Activated B cell treated with CpG ODN at 0.5 μM for 24 hours (primary cell): ENCODE measurements around the gene GNAT3. TPM values are rescaled to one million over a fixed set of nuclear protein-coding genes. Genes with fewer than 3 reads are reported as not detected.

Source experiments
- ATAC-seq: fragments of 200-7000 bp; cut with Tn5 transposase; one replicate; pipeline ENCODE4 v1.10.0; 2021; ENCODE audit warnings: low read depth, mild to moderate bottlenecking, moderate library complexity
- CTCF ChIA-PET: fragments of 350-600 bp; sonication (Branson Sonifier 250); formaldehyde crosslinking; loops from one replicate; lab custom pipeline; 2021; ENCODE audit warnings: antibody characterized with exemption; lab: Charles Lee
- POLR2A ChIA-PET: fragments of 350-600 bp; sonication (Branson Sonifier 250); formaldehyde crosslinking; loops from one replicate; lab custom pipeline; 2021; ENCODE audit warnings: antibody characterized with exemption; lab: Charles Lee
- DNase-seq: peaks from one replicate; pipeline ENCODE4 v3.0.0; 2022
- H3K27ac Mint-ChIP-seq: one replicate; pipeline ENCODE4 v1.8.0; 2020; ENCODE audit warnings: mixed read lengths
- H3K27me3 Mint-ChIP-seq: one replicate; pipeline ENCODE4 v1.8.0; 2021; ENCODE audit warnings: mixed read lengths
- H3K36me3 Mint-ChIP-seq: one replicate; pipeline ENCODE4 v1.8.0; 2021; ENCODE audit warnings: low read depth, mixed read lengths
- H3K4me1 Mint-ChIP-seq: one replicate; pipeline ENCODE4 v1.8.0; 2021; ENCODE audit warnings: mixed read lengths
- H3K4me3 Mint-ChIP-seq: one replicate; pipeline ENCODE4 v1.8.0; 2020; ENCODE audit warnings: mild to moderate bottlenecking, mixed read lengths
- H3K9me3 Mint-ChIP-seq: one replicate; pipeline ENCODE4 v1.8.0; 2020; ENCODE audit warnings: mixed read lengths
- intact Hi-C: fragments of 100-400 bp; cut with micrococcal nuclease; formaldehyde crosslinking; loops from one replicate; pipeline ENCODE4 v1.15.1; 2024
- total RNA-seq: library from RNA; stranded (reverse); gene quantifications from 2 replicates; pipeline ENCODE4 v1.2.3, GENCODE V29; 2022
- TF ChIP-seq, protein P1 (sequence below): fragments of 200-600 bp; IDR thresholded peaks from one replicate; pipeline ENCODE4 v1.8.0; 2022; ENCODE audit warnings: antibody characterized with exemption, mild to moderate bottlenecking

Gene GNAT3
- total RNA-seq, 1 donor from 2014 or later: not detected

DNA sequence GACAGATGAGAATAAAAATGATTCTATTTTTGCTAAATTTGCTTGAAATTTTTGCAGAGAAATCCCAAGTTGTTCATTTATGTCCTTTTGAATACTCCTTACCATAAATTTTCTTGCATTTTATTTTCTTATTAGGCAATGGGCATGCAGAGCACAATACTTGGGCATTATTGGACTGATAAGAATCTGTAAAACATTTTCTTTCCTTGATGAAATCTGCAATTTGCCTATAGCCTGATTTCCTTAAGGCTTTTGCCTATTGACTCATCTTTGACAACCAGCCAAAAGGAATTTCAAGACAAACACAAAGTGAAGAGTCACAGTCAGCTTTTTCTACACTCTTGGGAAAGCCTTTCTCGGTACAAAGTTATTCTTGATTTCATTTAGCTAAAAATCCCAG lies 30.5 kb upstream of the GNAT3 start:
- TF ChIP-seq, protein P1, sequence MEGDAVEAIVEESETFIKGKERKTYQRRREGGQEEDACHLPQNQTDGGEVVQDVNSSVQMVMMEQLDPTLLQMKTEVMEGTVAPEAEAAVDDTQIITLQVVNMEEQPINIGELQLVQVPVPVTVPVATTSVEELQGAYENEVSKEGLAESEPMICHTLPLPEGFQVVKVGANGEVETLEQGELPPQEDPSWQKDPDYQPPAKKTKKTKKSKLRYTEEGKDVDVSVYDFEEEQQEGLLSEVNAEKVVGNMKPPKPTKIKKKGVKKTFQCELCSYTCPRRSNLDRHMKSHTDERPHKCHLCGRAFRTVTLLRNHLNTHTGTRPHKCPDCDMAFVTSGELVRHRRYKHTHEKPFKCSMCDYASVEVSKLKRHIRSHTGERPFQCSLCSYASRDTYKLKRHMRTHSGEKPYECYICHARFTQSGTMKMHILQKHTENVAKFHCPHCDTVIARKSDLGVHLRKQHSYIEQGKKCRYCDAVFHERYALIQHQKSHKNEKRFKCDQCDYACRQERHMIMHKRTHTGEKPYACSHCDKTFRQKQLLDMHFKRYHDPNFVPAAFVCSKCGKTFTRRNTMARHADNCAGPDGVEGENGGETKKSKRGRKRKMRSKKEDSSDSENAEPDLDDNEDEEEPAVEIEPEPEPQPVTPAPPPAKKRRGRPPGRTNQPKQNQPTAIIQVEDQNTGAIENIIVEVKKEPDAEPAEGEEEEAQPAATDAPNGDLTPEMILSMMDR: no peak
- no peaks in the 10 kb centered on the region for H3K27me3 Mint-ChIP-seq

DNA sequence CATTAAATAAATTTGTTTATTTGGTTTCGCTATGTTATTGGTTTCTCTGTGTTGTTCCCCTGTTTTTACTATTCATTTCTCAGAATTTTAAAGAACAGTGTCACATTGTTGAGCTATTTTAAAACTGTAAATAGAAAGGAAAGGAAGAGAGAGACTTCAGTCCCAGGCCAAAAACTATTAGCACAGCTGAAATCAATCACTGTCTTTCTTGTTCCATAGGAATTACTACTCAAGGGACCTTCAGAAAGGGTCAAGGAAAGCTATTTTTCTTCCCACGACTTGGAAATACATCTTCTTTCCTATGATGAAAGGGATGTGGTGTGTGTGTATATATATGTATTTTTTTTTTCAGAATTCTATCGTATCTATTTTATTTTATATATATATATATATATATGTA lies 29.0 kb upstream of the GNAT3 start:
- peaks cover 5% of the 10 kb centered on the region for H3K9me3 Mint-ChIP-seq
- intact Hi-C loops: no loop called here
- ChIA-PET POLR2A (no interaction called here), CTCF (interaction anchor here (0.6 kb wide), 1 partner anchor 104 kb away, joined by 3 read pairs; no protein-coding TSS in a partner anchor)
- no peaks in the 10 kb centered on the region for H3K27me3 Mint-ChIP-seq
- H3K4me3 Mint-ChIP-seq: no peak overlapping the region
- H3K4me1 Mint-ChIP-seq: no peaks in the 10 kb centered on the region
- DNase-seq: no peak
- ATAC-seq: no peak
- no peak overlapping the region for H3K27ac Mint-ChIP-seq
- no peaks in the 10 kb centered on the region for H3K36me3 Mint-ChIP-seq
- TF ChIP-seq, protein P1: no peak

More for the DNA sequence above, 30.5 kb upstream of the GNAT3 start:
- CTCF ChIA-PET: no interaction called here
- H3K36me3 Mint-ChIP-seq: no peaks in the 10 kb centered on the region
- ATAC-seq: no peak
- DNase-seq: no peak
- intact Hi-C loops: no loop called here
- POLR2A ChIA-PET: no interaction called here
- no peaks in the 10 kb centered on the region for H3K4me1 Mint-ChIP-seq
- no peak overlapping the region for H3K4me3 Mint-ChIP-seq
- no peak overlapping the region for H3K27ac Mint-ChIP-seq
- H3K9me3 Mint-ChIP-seq: peaks cover 5% of the 10 kb centered on the region

DNA sequence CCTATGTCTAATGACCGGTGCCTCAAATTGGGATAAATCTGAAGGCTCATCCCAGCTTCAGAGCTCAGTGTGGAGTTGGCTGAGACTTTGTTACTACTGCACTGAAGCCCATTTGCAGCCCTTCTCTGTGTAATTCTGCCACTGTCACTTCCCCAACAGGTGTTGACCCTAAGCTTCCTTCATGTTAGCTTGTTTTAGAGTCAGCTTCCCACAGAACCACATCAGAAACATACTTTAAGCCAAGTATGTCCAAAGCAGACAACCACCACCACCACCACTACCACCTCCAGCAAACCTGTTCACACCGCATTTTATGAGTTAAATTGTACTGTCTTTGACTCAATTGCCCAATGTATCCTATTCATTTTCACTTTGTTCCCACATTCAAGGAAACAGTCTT lies 25.2 kb upstream of the GNAT3 start:
- Mint-ChIP-seq H3K27me3 (no peaks in the 10 kb centered on the region), H3K36me3 (no peaks in the 10 kb centered on the region), H3K4me1 (no peaks in the 10 kb centered on the region), H3K4me3 (no peak overlapping the region), H3K27ac (no peak overlapping the region), H3K9me3 (no peaks in the 10 kb centered on the region)
- ChIA-PET POLR2A (no interaction called here), CTCF (no interaction called here)
- intact Hi-C loops: no loop called here
- no peak for DNase-seq
- no peak for ATAC-seq
- TF ChIP-seq, protein P1: no peak

DNA sequence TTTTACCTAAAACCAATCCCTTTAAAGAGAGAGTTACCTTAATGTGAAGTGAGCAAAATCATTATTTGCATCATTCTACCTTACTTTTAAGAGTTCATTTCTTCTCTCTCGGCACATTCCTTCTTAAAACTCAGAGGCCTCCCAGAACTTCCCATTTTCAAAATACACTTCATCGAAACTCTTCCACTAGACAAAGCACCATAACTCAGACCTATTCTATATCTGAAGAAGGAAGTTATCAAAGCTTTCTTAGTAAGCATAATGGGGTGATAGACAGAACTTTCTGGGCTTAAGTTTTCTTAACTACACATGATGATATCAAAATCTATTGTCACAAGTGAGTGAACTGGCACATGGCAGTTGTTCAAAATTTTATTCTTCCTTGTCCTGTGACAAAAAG lies 24.6 kb upstream of the GNAT3 start:
- POLR2A ChIA-PET: no interaction called here
- TF ChIP-seq, protein P1: no peak
- ATAC-seq (no peak), DNase-seq (no peak)
- Mint-ChIP-seq H3K36me3 (no peaks in the 10 kb centered on the region), H3K27ac (no peak overlapping the region), H3K4me1 (no peaks in the 10 kb centered on the region), H3K4me3 (no peak overlapping the region), H3K9me3 (no peaks in the 10 kb centered on the region), H3K27me3 (no peaks in the 10 kb centered on the region)
- intact Hi-C loops: no loop called here
- CTCF ChIA-PET: no interaction called here

DNA sequence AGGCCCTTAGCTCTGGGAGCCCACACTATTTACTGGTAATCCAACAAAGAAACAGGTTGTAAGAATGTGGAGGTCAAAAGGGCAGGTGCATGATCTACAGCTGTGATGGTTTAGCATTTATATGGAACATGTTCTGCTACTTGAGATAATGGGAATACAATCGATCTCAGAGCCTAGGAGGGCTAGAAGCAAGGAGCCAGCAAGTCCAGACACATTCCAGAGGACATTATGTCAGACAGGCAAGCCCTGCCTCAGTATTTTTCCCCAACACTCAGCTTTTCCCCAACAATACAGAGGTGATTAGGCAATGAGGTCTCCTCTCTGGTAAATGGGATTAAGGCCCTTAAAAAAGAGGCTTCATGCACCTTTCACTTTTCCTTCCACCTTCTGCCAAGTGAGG lies 21.4 kb upstream of the GNAT3 start:
- Mint-ChIP-seq H3K36me3 (no peaks in the 10 kb centered on the region), H3K4me3 (no peak overlapping the region), H3K27me3 (no peaks in the 10 kb centered on the region), H3K4me1 (no peaks in the 10 kb centered on the region), H3K27ac (no peak overlapping the region), H3K9me3 (no peaks in the 10 kb centered on the region)
- TF ChIP-seq, protein P1: no peak
- ATAC-seq (no peak), DNase-seq (no peak)
- intact Hi-C loops: no loop called here
- POLR2A ChIA-PET: no interaction called here
- CTCF ChIA-PET: no interaction called here
